Transverse colon (tissue), 4 donors: Measurements from ENCODE around the gene ALMS1. TPM values are rescaled to one million over a fixed set of nuclear protein-coding genes. Genes with fewer than 3 reads are reported as not detected.
"Not testable (repeated sequence)": the region's sequence is repeated elsewhere in the genome, so short reads cannot be mapped to it uniquely, and the experiment has no call there.

Source experiments
- DNase-seq: peaks from one replicate; pipeline ENCODE4 v3.0.0-alpha.2; 2019
- H3K27ac ChIP-seq, 4 donors: fragments of 200-600 bp; sonication (generic); 2 replicates each; pipeline ENCODE4 v1.5.1; 2016 to 2018; ENCODE audit warnings: inconsistent platforms in 4 of 4
- H3K27me3 ChIP-seq: fragments of 200-600 bp; sonication (generic); 2 replicates; pipeline ENCODE4 v1.5.1; 2017; ENCODE audit warnings: inconsistent platforms
- H3K36me3 ChIP-seq, 4 donors: fragments of 200-600 bp; sonication (generic); 2 replicates each; pipeline ENCODE4 v1.5.1; 2017 to 2019; ENCODE audit warnings: inconsistent platforms in 4 of 4
- H3K4me1 ChIP-seq, 4 donors: fragments of 200-600 bp; sonication (generic); 2 replicates each; pipeline ENCODE4 v1.5.1; 2017 to 2020; ENCODE audit warnings: inconsistent platforms in 4 of 4
- H3K4me3 ChIP-seq, 4 donors: fragments of 200-600 bp; sonication (generic); 1 replicate in 1 of 4; 2 replicates in 3 of 4; pipeline versions ENCODE4 v1.5.1 to v1.6.1; 2017 to 2019; ENCODE audit warnings: inconsistent platforms in 4 of 4
- H3K9me3 ChIP-seq, 2 donors: fragments of 200-600 bp; sonication (generic); 2 replicates each; pipeline ENCODE4 v1.5.1; 2017 to 2019; ENCODE audit warnings: inconsistent platforms in 2 of 2
- CTCF ChIP-seq, 5 experiments: fragments of 200-600 bp in 3 of 5; fragments of 450-650 bp in 2 of 5; sonication (generic) in 3 of 5; IDR thresholded peaks; 1 replicate in 2 of 5; 2 replicates in 3 of 5; pipeline ENCODE4 v1.5.1; 2016 to 2017; ENCODE audit warnings: antibody characterized with exemption in 5 of 5, inconsistent platforms in 3 of 5, mild to moderate bottlenecking in 2 of 5, moderate library complexity in 1 of 5
- EP300 ChIP-seq: sonication (generic); formaldehyde crosslinking; IDR thresholded peaks from one replicate; pipeline ENCODE4 v1.6.1; 2017; ENCODE audit warnings: antibody characterized with exemption, low read depth
- POLR2A ChIP-seq: fragments of 450-650 bp; IDR thresholded peaks from one replicate; pipeline ENCODE4 v1.6.1; 2016; ENCODE audit warnings: antibody characterized with exemption, mild to moderate bottlenecking, moderate library complexity
- POLR2AphosphoS5 ChIP-seq, 3 donors: sonication (generic); formaldehyde crosslinking; IDR thresholded peaks; one replicate each; pipeline ENCODE4 v1.6.1; 2016; ENCODE audit warnings: antibody characterized with exemption in 3 of 3
- WGBS, 2 donors: methylation state at CpG; one replicate each; pipeline ENCODE4 v1.1.5; 2018; ENCODE audit warnings: low coverage in 1 of 2; 5-methylcytosine and 5-hydroxymethylcytosine counted together
- in situ Hi-C, 4 donors: fragments of 200-750 bp; cut with MboI; loops; one replicate each; pipeline versions ENCODE4 v1.15.0 to v1.15.1; 2017; ENCODE audit warnings: low sequenced_read_pairs in 3 of 4, low pct_ligation_motif_present in 1 of 4, low pct_unique_long_range_greater_than_20kb in 1 of 4
- intact Hi-C: fragments of 100-400 bp; cut with DNase I; formaldehyde crosslinking; loops from one replicate; pipeline ENCODE4 v1.15.1; 2023; ENCODE audit warnings: low total_unique reads
- total RNA-seq, 4 donors: library from RNA; depleted of rRNA; stranded (reverse); fragments of >200 nt; gene quantifications; one replicate each; pipeline ENCODE4 v1.1.0, GENCODE V29; 2016

The ALMS1 gene
- total RNA-seq, 4 donors from 2014 or later: 22.4 to 72.4 (median 29.9) TPM

GRCh38 chr2:73641767-73642062 is 256.1 kb downstream of the ALMS1 start:
- Histone ChIP-seq H3K36me3 (no peaks in the 10 kb centered on the region), H3K27ac (no peak overlapping the region), H3K27me3 (no peaks in the 10 kb centered on the region), H3K4me1 (peaks cover 0 to 36% (median 12%) of the 10 kb centered on the region in 4 donors), H3K4me3 (no peak overlapping the region), H3K9me3 (no peaks in the 10 kb centered on the region)
- no peak for DNase-seq
- in situ Hi-C loops: no loop called here
- TF ChIP-seq EP300 (no peak), POLR2A (no peak), CTCF (IDR thresholded peaks at IDR 0.05) (no peak)
- intact Hi-C loops: no loop called here
- WGBS, 2 donors: 80% methylated on average over 3 of the region's 3 CpGs; no CpG with 5 or more reads in 1 of the 2 donors

- intact Hi-C loops: no loop called here
- H3K27ac ChIP-seq: no peak within 1 kb of the TSS
- no peaks in the 10 kb centered on the region for H3K27me3 ChIP-seq
- peaks cover 0 to 32% (median 10%) of the 10 kb centered on the region in 4 donors for H3K4me1 ChIP-seq
- TF ChIP-seq POLR2A: no peak
- no peak for TF ChIP-seq EP300
- TF ChIP-seq CTCF (IDR thresholded peaks at IDR 0.05): no peak
- TF ChIP-seq POLR2AphosphoS5 (IDR thresholded peaks at IDR 0.05): no peak
- H3K4me3 ChIP-seq: no peak within 1 kb of the TSS
- no peaks in the 10 kb centered on the region for H3K9me3 ChIP-seq
- in situ Hi-C loops: no loop called here
- no peak for DNase-seq
- no peaks in the 10 kb centered on the region for H3K36me3 ChIP-seq
- WGBS, 2 donors: 79 to 84% methylated on average over 7 to 13 of the region's 13 CpGs
Measured at GRCh38 chr2:73642338-73643018, 256.8 kb downstream of the ALMS1 start, which contains the start of gene NAT8. TSS of gene NAT8 (minus strand) at chr2:73642422. CDS start at chr2:73641628, 794 bp downstream.

GRCh38 chr2:73647690-73648089 is 262.1 kb downstream of the ALMS1 start:
- 77% methylated on average over 10 of the region's 10 CpGs; no CpG with 5 or more reads in 1 of the 2 donors for WGBS, 2 donors
- H3K27ac ChIP-seq, in situ Hi-C loops, H3K4me1 ChIP-seq, H3K9me3 ChIP-seq, H3K36me3 ChIP-seq, H3K4me3 ChIP-seq, intact Hi-C loops, H3K27me3 ChIP-seq, DNase-seq: not testable (repeated sequence)

- intact Hi-C loops (no loop called here), in situ Hi-C loops (no loop called here)
- WGBS, 2 donors: 73 to 76% methylated on average over 3 to 6 of the region's 6 CpGs
- Histone ChIP-seq H3K27me3 (no peaks in the 10 kb centered on the region), H3K9me3 (no peaks in the 10 kb centered on the region), H3K4me1 (no peaks in the 10 kb centered on the region), H3K27ac (no peak overlapping the region), H3K4me3 (no peak overlapping the region), H3K36me3 (no peaks in the 10 kb centered on the region)
- DNase-seq: no peak
- TF ChIP-seq POLR2A (no peak), EP300 (no peak), CTCF (IDR thresholded peaks at IDR 0.05) (no peak), POLR2AphosphoS5 (IDR thresholded peaks at IDR 0.05) (no peak)
Measured at GRCh38 chr2:73651591-73652230, 266.1 kb downstream of the ALMS1 start.
